B cell (primary cell): Measurements from ENCODE around the gene GCNT4. TPM values are rescaled to one million over a fixed set of nuclear protein-coding genes. Genes with fewer than 3 reads are reported as not detected.

Experiments
- ATAC-seq: fragments of 200-7000 bp; cut with Tn5 transposase; one replicate; pipeline ENCODE4 v1.10.0; 2021; ENCODE audit warnings: low read depth, mild to moderate bottlenecking, moderate number of reproducible peaks, moderate library complexity
- CTCF ChIA-PET: fragments of 350-600 bp; sonication (Branson Sonifier 250); formaldehyde crosslinking; loops from one replicate; lab custom pipeline; 2021; ENCODE audit warnings: antibody characterized with exemption, inconsistent platforms; lab: Charles Lee
- POLR2A ChIA-PET: fragments of 350-600 bp; sonication (Branson Sonifier 250); formaldehyde crosslinking; loops from one replicate; lab custom pipeline; 2021; ENCODE audit warnings: antibody characterized with exemption; lab: Charles Lee
- DNase-seq: peaks from one replicate; pipeline ENCODE4 v3.0.0; 2013
- H2AFZ ChIP-seq: 2 replicates; pipeline ENCODE4 v1.6.1; 2012; ENCODE audit warnings: mild to moderate bottlenecking, low read depth, low read length; ENCODE audit not compliant: insufficient read depth, poor library complexity, severe bottlenecking
- H3K27ac ChIP-seq, 2 donors: 1 replicate in 1 of 2; 2 replicates in 1 of 2; pipeline ENCODE4 v1.5.1; 2012 to 2013; ENCODE audit warnings: low read length in 2 of 2, mild to moderate bottlenecking in 2 of 2, moderate library complexity in 1 of 2
- H3K27me3 ChIP-seq, 4 experiments: fragments of 200-600 bp in 1 of 4; sonication (generic) in 1 of 4; replicated peaks in 1 of 4; 1 replicate in 2 of 4; 2 replicates in 2 of 4; pipeline versions ENCODE4 v1.6.1 to v1.7.0; 2013 to 2016; ENCODE audit warnings: low read length in 3 of 4, mild to moderate bottlenecking in 2 of 4, mixed read lengths in 1 of 4, moderate library complexity in 1 of 4; ENCODE audit not compliant: insufficient read depth in 4 of 4, control insufficient read depth in 3 of 4; ENCODE audit errors: control extremely low read depth in 1 of 4
- H3K36me3 ChIP-seq, 2 experiments: replicated peaks in 1 of 2; 1 replicate in 1 of 2; 2 replicates in 1 of 2; pipeline versions ENCODE4 v1.6.1 to v1.7.1; 2013; ENCODE audit warnings: low read length in 1 of 2; ENCODE audit not compliant: insufficient read depth in 2 of 2, control insufficient read depth in 1 of 2; ENCODE audit errors: control extremely low read depth in 1 of 2, extremely low read depth in 1 of 2
- H3K4me1 ChIP-seq, 2 donors: fragments of 200-600 bp in 1 of 2; sonication (generic) in 1 of 2; 1 replicate in 1 of 2; 2 replicates in 1 of 2; pipeline versions ENCODE4 v1.5.1 to v1.6.1; 2013 to 2017; ENCODE audit warnings: low read length in 2 of 2; ENCODE audit not compliant: control insufficient read depth in 2 of 2, insufficient read depth in 2 of 2
- H3K4me2 ChIP-seq: replicated peaks from 2 replicates; pipeline ENCODE3; 2012; ENCODE audit warnings: mild to moderate bottlenecking, low read depth, low read length; ENCODE audit not compliant: poor library complexity, severe bottlenecking
- H3K4me3 ChIP-seq, 5 experiments: fragments of 200-600 bp in 1 of 5; sonication (generic) in 1 of 5; 1 replicate in 3 of 5; 2 replicates in 2 of 5; pipeline versions ENCODE4 v1.5.1 to v1.7.0; 2011 to 2016; ENCODE audit warnings: low read length in 4 of 5, mild to moderate bottlenecking in 4 of 5, low read depth in 2 of 5, control low read depth in 1 of 5, moderate library complexity in 1 of 5; ENCODE audit not compliant: insufficient read depth in 1 of 5; ENCODE audit errors: control extremely low read depth in 1 of 5, extremely low read depth in 1 of 5
- H3K79me2 ChIP-seq: fragments of 200-600 bp; sonication (generic); one replicate; pipeline ENCODE4 v1.6.0; 2016; ENCODE audit warnings: low read length; ENCODE audit not compliant: control insufficient read depth, insufficient read depth
- H3K9ac ChIP-seq: fragments of 200-600 bp; sonication (generic); 2 replicates; pipeline ENCODE4 v1.6.1; 2017; ENCODE audit warnings: mild to moderate bottlenecking, low read length, moderate library complexity
- H3K9me3 ChIP-seq, 3 donors: one replicate each; pipeline versions ENCODE4 v1.6.1 to v1.7.1; 2013; ENCODE audit warnings: low read length in 2 of 3; ENCODE audit not compliant: control insufficient read depth in 2 of 3, insufficient read depth in 1 of 3; ENCODE audit errors: control extremely low read depth in 1 of 3
- H4K20me1 ChIP-seq: 2 replicates; pipeline ENCODE4 v1.6.0; 2012; ENCODE audit warnings: mild to moderate bottlenecking, low read length; ENCODE audit not compliant: insufficient read depth, control insufficient read depth, poor library complexity, severe bottlenecking
- H3K27ac Mint-ChIP-seq: one replicate; pipeline ENCODE4 v1.8.0; 2021; ENCODE audit warnings: mixed read lengths
- H3K27me3 Mint-ChIP-seq: one replicate; pipeline ENCODE4 v1.8.0; 2021; ENCODE audit warnings: mixed read lengths
- H3K4me1 Mint-ChIP-seq: one replicate; pipeline ENCODE4 v1.8.0; 2021; ENCODE audit warnings: mixed read lengths
- H3K4me3 Mint-ChIP-seq: one replicate; pipeline ENCODE4 v1.8.0; 2021; ENCODE audit warnings: mixed read lengths
- H3K9me3 Mint-ChIP-seq: one replicate; pipeline ENCODE4 v1.8.0; 2022; ENCODE audit warnings: mixed read lengths; ENCODE audit not compliant: insufficient read depth
- CTCF ChIP-seq: fragments of 200-600 bp; IDR thresholded peaks from one replicate; pipeline ENCODE4 v1.8.0; 2022; ENCODE audit warnings: antibody characterized with exemption, mild to moderate bottlenecking
- EZH2 ChIP-seq: IDR thresholded peaks from 2 replicates; pipeline ENCODE4 v1.6.1; 2012; ENCODE audit warnings: borderline replicate concordance, low read depth, mild to moderate bottlenecking, moderate library complexity, low read length; ENCODE audit not compliant: insufficient read depth, poor library complexity, severe bottlenecking
- WGBS: methylation state at CpG from one replicate; pipeline ENCODE4 v1.1.5; 2013; ENCODE audit warnings: missing lambda C conversion rate; ENCODE audit not compliant: insufficient coverage; 5-methylcytosine and 5-hydroxymethylcytosine counted together
- intact Hi-C: fragments of 100-400 bp; cut with micrococcal nuclease; formaldehyde crosslinking; loops from one replicate; pipeline ENCODE4 v1.10.0; 2022
- polyA plus RNA-seq: library from polyadenylated mRNA; depleted of rRNA; stranded (reverse); fragments of >200 nt; gene quantifications from 2 replicates; pipeline ENCODE4 v1.2.3, GENCODE V29; 2012
- total RNA-seq, 2 donors: library from RNA; stranded (reverse); fragments of 120-200 nt in 1 of 2; gene quantifications; 1 replicate in 1 of 2; 2 replicates in 1 of 2; pipeline versions ENCODE4 v1.2.3 to v1.2.4, GENCODE V29; 2013 to 2022

GCNT4 gene
- total and polyA plus RNA-seq, 2 donors (not counting 1 experiment from before 2014, with no cell fraction given): 0.01 TPM; not detected in 1

GRCh38 chr5:75047356-75047755, 5.0 kb downstream of the GCNT4 start:
- ChIA-PET CTCF (no interaction called here), POLR2A (no interaction called here)
- no peak overlapping the region for H3K4me3 Mint-ChIP-seq
- Histone ChIP-seq H3K27ac (no peak overlapping the region), H3K79me2 (no peaks in the 10 kb centered on the region), H3K4me3 (no peak overlapping the region), H3K27me3 (peaks cover 0 to 27% (median 2%) of the 10 kb centered on the region in 4 experiments), H2AFZ (no peak overlapping the region), H3K36me3 (no peaks in the 10 kb centered on the region), H4K20me1 (no peaks in the 10 kb centered on the region), H3K4me2 (no peak overlapping the region), H3K9me3 (no peaks in the 10 kb centered on the region), H3K4me1 (peaks cover 2 to 4% of the 10 kb centered on the region in 2 donors), H3K9ac (no peak overlapping the region)
- no peak overlapping the region for H3K27ac Mint-ChIP-seq
- no peaks in the 10 kb centered on the region for H3K9me3 Mint-ChIP-seq
- peaks cover 56% of the 10 kb centered on the region for H3K27me3 Mint-ChIP-seq
- H3K4me1 Mint-ChIP-seq: peaks cover 7% of the 10 kb centered on the region
- no peak for DNase-seq
- no peak for TF ChIP-seq EZH2
- TF ChIP-seq CTCF: no peak
- no peak for ATAC-seq
- intact Hi-C loops: loop anchor here (2.0 kb wide), 1 partner anchor 217 kb away; no protein-coding TSS in a partner anchor

GRCh38 chr5:75046366-75047142, 5.8 kb downstream of the GCNT4 start:
- no peak overlapping the region for H3K27ac Mint-ChIP-seq
- no peak overlapping the region for H3K4me2 ChIP-seq
- H3K9ac ChIP-seq: no peak overlapping the region
- peaks cover 2% of the 10 kb centered on the region for H3K4me1 Mint-ChIP-seq
- CTCF ChIA-PET: interaction anchor here (0.7 kb wide), 1 partner anchor 634 kb away, joined by 3 read pairs; no protein-coding TSS in a partner anchor
- POLR2A ChIA-PET: no interaction called here
- ATAC-seq (no peak), DNase-seq (no peak)
- no peaks in the 10 kb centered on the region for H3K9me3 Mint-ChIP-seq
- peaks cover 0 to 23% (median 2%) of the 10 kb centered on the region in 4 experiments for H3K27me3 ChIP-seq
- no peaks in the 10 kb centered on the region for H3K79me2 ChIP-seq
- intact Hi-C loops: loop anchor here (2.0 kb wide), 1 partner anchor 218 kb away; no protein-coding TSS in a partner anchor
- H3K4me3 Mint-ChIP-seq: no peak overlapping the region
- no peaks in the 10 kb centered on the region for H4K20me1 ChIP-seq
- no peak overlapping the region for H3K27ac ChIP-seq
- no peaks in the 10 kb centered on the region for H3K4me1 ChIP-seq
- no peaks in the 10 kb centered on the region for H3K9me3 ChIP-seq
- no peak overlapping the region for H2AFZ ChIP-seq
- TF ChIP-seq EZH2 (no peak), CTCF (no peak)
- WGBS: 93% methylated on average over 8 of the region's 10 CpGs
- no peak overlapping the region for H3K4me3 ChIP-seq
- H3K36me3 ChIP-seq: no peaks in the 10 kb centered on the region
- H3K27me3 Mint-ChIP-seq: peaks cover 51% of the 10 kb centered on the region
